Parathyroid adenoma (tissue), 2 donors: ENCODE results near the gene POU2AF3.

ENCODE experiments used
- H2AFZ ChIP-seq: fragments of 300-600 bp; sonication (generic); one replicate; pipeline ENCODE4 v1.7.0; 2017; ENCODE audit warnings: antibody characterized with exemption, mild to moderate bottlenecking
- H3K27ac ChIP-seq: fragments of 300-600 bp; sonication (generic); one replicate; pipeline ENCODE4 v1.7.0; 2017
- H3K27me3 ChIP-seq: fragments of 300-600 bp; sonication (generic); one replicate; pipeline ENCODE4 v1.7.0; 2017; ENCODE audit warnings: low read length; ENCODE audit not compliant: control insufficient read depth, insufficient read depth
- H3K36me3 ChIP-seq: fragments of 300-600 bp; sonication (generic); one replicate; pipeline ENCODE4 v1.7.0; 2017; ENCODE audit warnings: low read length; ENCODE audit not compliant: control insufficient read depth, insufficient read depth
- H3K4me1 ChIP-seq: fragments of 300-600 bp; sonication (generic); one replicate; pipeline ENCODE4 v1.7.0; 2017; ENCODE audit warnings: control low read depth
- H3K4me2 ChIP-seq: fragments of 300-600 bp; sonication (generic); one replicate; pipeline ENCODE4 v1.7.0; 2017; ENCODE audit warnings: low read length
- H3K4me3 ChIP-seq: fragments of 300-600 bp; sonication (generic); one replicate; pipeline ENCODE4 v1.7.0; 2017; ENCODE audit warnings: low read depth, low read length
- H3K79me2 ChIP-seq: fragments of 300-600 bp; sonication (generic); one replicate; pipeline ENCODE4 v1.7.0; 2017; ENCODE audit warnings: control low read depth
- H3K9ac ChIP-seq: fragments of 300-600 bp; sonication (generic); one replicate; pipeline ENCODE4 v1.7.0; 2017; ENCODE audit warnings: mild to moderate bottlenecking
- H3K9me3 ChIP-seq: fragments of 300-600 bp; sonication (generic); one replicate; pipeline ENCODE4 v1.7.0; 2017; ENCODE audit warnings: low read length; ENCODE audit not compliant: control insufficient read depth
- TF ChIP-seq, protein P1 (sequence below): fragments of 300-600 bp; sonication (generic); IDR thresholded peaks from one replicate; pipeline ENCODE4 v1.7.0; 2017; ENCODE audit warnings: antibody characterized with exemption, mild to moderate bottlenecking
- donor health status: primary hyperparathyroidism.

The POU2AF3 gene

DNA sequence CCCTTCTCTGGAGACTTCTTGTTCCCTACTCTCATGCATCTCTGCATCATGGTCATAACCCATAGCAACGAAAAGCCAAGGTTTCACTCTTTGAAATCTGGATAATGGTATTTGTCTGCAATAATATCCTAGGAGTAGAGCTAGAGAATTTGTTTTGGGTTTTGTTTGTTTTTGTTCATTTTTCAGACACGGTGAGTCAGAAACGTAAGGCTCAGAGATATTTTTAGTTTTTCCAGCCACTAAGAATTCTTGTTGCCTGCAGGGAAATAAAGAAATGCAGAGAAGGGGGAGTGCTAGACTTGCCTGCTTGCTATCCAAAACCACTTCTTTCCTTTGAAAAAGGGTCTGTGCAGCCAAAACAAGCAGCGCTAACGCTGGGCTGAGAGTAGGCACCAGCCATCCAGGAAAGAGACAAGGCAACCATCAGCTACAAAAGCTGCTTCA, 26.0 kb downstream of the POU2AF3 start:
- H3K79me2 ChIP-seq: no peaks in the 10 kb centered on the region
- no peak overlapping the region for H3K9ac ChIP-seq
- H3K4me2 ChIP-seq: no peak overlapping the region
- no peak overlapping the region for H3K4me3 ChIP-seq
- no peaks in the 10 kb centered on the region for H3K27me3 ChIP-seq
- H2AFZ ChIP-seq: peak overlapping the region; percentile 56
- peak overlapping the region; percentile 39 for H3K27ac ChIP-seq
- no peaks in the 10 kb centered on the region for H3K36me3 ChIP-seq
- H3K9me3 ChIP-seq: no peaks in the 10 kb centered on the region
- peaks cover 18% of the 10 kb centered on the region for H3K4me1 ChIP-seq
- TF ChIP-seq, protein P1, sequence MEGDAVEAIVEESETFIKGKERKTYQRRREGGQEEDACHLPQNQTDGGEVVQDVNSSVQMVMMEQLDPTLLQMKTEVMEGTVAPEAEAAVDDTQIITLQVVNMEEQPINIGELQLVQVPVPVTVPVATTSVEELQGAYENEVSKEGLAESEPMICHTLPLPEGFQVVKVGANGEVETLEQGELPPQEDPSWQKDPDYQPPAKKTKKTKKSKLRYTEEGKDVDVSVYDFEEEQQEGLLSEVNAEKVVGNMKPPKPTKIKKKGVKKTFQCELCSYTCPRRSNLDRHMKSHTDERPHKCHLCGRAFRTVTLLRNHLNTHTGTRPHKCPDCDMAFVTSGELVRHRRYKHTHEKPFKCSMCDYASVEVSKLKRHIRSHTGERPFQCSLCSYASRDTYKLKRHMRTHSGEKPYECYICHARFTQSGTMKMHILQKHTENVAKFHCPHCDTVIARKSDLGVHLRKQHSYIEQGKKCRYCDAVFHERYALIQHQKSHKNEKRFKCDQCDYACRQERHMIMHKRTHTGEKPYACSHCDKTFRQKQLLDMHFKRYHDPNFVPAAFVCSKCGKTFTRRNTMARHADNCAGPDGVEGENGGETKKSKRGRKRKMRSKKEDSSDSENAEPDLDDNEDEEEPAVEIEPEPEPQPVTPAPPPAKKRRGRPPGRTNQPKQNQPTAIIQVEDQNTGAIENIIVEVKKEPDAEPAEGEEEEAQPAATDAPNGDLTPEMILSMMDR: no peak

DNA sequence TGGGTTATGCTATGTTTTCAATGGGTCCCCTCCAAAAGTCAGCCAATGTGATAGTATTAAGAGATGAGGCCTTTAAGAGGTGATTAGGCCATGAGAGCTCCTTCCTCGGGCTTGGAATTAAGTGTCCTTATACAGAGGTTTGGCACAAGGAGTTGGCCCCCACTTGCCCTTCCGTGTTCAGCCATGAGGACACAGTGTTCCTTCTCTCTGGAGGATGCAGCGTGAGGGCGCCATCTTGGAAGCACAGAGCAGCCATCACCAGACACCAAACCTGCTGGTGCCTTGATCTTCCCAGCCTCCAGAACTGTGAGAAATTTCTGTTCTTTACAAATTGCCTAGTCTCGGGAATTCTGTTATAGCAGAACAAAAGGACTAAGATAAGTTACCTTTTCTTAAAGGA, 26.9 kb downstream of the POU2AF3 start:
- no peaks in the 10 kb centered on the region for H3K27me3 ChIP-seq
- no peak overlapping the region for H2AFZ ChIP-seq
- peaks cover 18% of the 10 kb centered on the region for H3K4me1 ChIP-seq
- no peak overlapping the region for H3K27ac ChIP-seq
- H3K4me3 ChIP-seq: no peak overlapping the region
- TF ChIP-seq, protein P1: no peak
- no peaks in the 10 kb centered on the region for H3K79me2 ChIP-seq
- H3K9me3 ChIP-seq: no peaks in the 10 kb centered on the region
- H3K36me3 ChIP-seq: no peaks in the 10 kb centered on the region
- H3K9ac ChIP-seq: no peak overlapping the region
- no peak overlapping the region for H3K4me2 ChIP-seq

DNA sequence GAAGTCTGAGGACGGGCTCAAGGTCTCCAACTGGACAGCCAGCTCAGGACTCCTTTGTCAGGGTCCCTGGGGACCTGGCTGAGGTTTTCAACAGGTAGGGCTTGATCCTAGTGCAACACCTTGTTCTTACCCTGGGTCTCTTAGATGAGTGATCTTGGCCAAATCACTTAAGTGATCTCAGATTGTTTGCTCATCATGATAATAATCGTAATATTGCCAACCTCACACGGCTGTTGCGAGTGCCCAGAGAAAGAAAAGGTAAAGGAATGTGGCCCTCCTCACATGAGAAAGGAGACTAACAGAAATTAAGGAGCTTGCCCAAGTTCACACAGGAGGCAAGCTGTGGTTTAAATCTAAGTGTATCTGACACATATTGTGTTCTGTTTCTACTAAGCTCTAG, 28.5 kb downstream of the POU2AF3 start:
- Histone ChIP-seq H3K4me3 (no peak overlapping the region), H2AFZ (no peak overlapping the region), H3K9ac (no peak overlapping the region), H3K36me3 (no peaks in the 10 kb centered on the region), H3K27me3 (no peaks in the 10 kb centered on the region), H3K79me2 (no peaks in the 10 kb centered on the region), H3K9me3 (no peaks in the 10 kb centered on the region), H3K27ac (peak overlapping the region; percentile 63), H3K4me2 (peak overlapping the region; percentile 9), H3K4me1 (peaks cover 19% of the 10 kb centered on the region)
- TF ChIP-seq, protein P1: no peak

DNA sequence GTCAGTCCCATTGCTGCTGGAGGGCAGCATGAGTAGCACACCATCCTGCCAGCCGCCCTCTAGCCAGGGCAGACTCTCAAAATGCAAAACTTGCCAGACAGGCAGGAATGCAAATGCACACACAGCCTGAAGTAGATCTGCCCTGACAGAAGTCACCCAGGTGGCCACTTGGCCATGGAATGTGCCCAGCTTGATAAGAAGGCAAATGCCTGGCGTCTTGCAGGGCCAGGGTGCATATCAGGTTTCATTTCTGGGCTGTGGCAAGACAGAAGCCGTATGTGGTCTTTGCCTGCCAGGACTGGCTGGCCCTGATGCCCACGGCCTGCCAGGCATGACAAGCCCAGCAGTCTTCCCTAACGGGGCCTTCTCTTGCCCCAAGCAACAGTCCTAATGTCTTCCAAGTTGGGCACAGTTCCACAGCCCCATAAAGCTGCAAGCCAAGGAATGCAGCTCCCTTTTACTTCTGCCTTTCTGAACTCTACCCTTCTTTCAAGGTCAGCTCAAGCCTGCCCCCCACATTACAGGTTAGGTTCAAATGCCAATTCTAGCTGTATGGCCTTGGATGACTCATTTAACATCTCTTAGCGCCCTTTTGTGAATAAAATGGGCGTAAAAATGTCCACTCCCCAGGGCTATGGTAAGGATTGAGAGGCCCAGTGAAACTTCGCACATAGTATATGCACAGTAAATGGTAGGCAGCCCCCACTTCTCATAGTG, 29.7 kb downstream of the POU2AF3 start:
- Histone ChIP-seq H3K27me3 (no peaks in the 10 kb centered on the region), H3K27ac (peak overlapping the region; percentile 63), H3K4me3 (no peak overlapping the region), H3K79me2 (no peaks in the 10 kb centered on the region), H3K36me3 (no peaks in the 10 kb centered on the region), H3K9me3 (no peaks in the 10 kb centered on the region), H3K4me2 (no peak overlapping the region), H3K4me1 (peaks cover 24% of the 10 kb centered on the region), H2AFZ (peak overlapping the region; percentile 9), H3K9ac (no peak overlapping the region)
- TF ChIP-seq, protein P1: no peak
